Lung (tissue), 12 donors: Measurements from ENCODE around the gene NES. TPM values are rescaled to one million over a fixed set of nuclear protein-coding genes. Genes with fewer than 3 reads are reported as not detected.

Experiments
- ATAC-seq: fragments of 200-7000 bp; cut with Tn5 transposase; one replicate; pipeline ENCODE4 v1.9.1; 2020; ENCODE audit warnings: moderate number of reproducible peaks; ENCODE audit not compliant: insufficient read depth, low FRiP score
- DNase-seq, 3 donors: peaks; one replicate each; pipeline ENCODE4 v3.0.0-alpha.2; 2013 to 2017
- H3K27ac ChIP-seq, 2 donors: one replicate each; pipeline ENCODE4 v1.5.1; 2013; ENCODE audit warnings: mild to moderate bottlenecking in 2 of 2, moderate library complexity in 2 of 2, control low read depth in 1 of 2, inconsistent platforms in 1 of 2, low read depth in 1 of 2, low read length in 1 of 2
- H3K27me3 ChIP-seq, 3 donors: one replicate each; pipeline ENCODE4 v1.5.1; 2013; ENCODE audit warnings: low read length in 2 of 3; ENCODE audit not compliant: control insufficient read depth in 3 of 3, insufficient read depth in 3 of 3
- H3K36me3 ChIP-seq, 4 donors: one replicate each; pipeline ENCODE4 v1.5.1; 2013; ENCODE audit warnings: low read length in 4 of 4, mild to moderate bottlenecking in 1 of 4, moderate library complexity in 1 of 4; ENCODE audit not compliant: control insufficient read depth in 4 of 4, insufficient read depth in 4 of 4
- H3K4me1 ChIP-seq, 5 donors: one replicate each; pipeline ENCODE4 v1.5.1; 2013; ENCODE audit warnings: low read length in 5 of 5, mild to moderate bottlenecking in 2 of 5, moderate library complexity in 1 of 5; ENCODE audit not compliant: control insufficient read depth in 5 of 5, insufficient read depth in 5 of 5
- H3K4me3 ChIP-seq: one replicate; pipeline ENCODE4 v1.5.1; 2013; ENCODE audit warnings: mild to moderate bottlenecking, control low read depth, moderate library complexity
- H3K9ac ChIP-seq, 2 donors: one replicate each; pipeline ENCODE4 v1.5.1; 2013; ENCODE audit warnings: low read length in 2 of 2, control low read depth in 1 of 2; ENCODE audit not compliant: insufficient read depth in 1 of 2
- H3K9me3 ChIP-seq, 4 donors: one replicate each; pipeline ENCODE4 v1.5.1; 2013; ENCODE audit warnings: low read length in 3 of 4, mild to moderate bottlenecking in 1 of 4, moderate library complexity in 1 of 4; ENCODE audit not compliant: control insufficient read depth in 4 of 4, insufficient read depth in 3 of 4
- CTCF ChIP-seq: IDR thresholded peaks from 2 replicates; pipeline ENCODE4 v1.5.1; 2012; ENCODE audit warnings: mild to moderate bottlenecking; ENCODE audit errors: control extremely low read depth, extremely low read depth
- WGBS, 2 donors: extraction: QIAGEN DNeasy Blood & Tissue Kit; methylation state at CpG; one replicate each; pipeline ENCODE4 v1.1.7; 2013; 5-methylcytosine and 5-hydroxymethylcytosine counted together
- polyA plus RNA-seq, 2 donors: library from polyadenylated mRNA; stranded (reverse); fragments of 200-250 nt; gene quantifications; one replicate each; pipeline ENCODE4 v1.2.1, GENCODE V29; 2013
- total RNA-seq, 2 donors: library from RNA; depleted of rRNA in 1 of 2; stranded (reverse); fragments of >200 nt in 1 of 2; gene quantifications; one replicate each; pipeline ENCODE4 v1.2.1, GENCODE V29; 2014 to 2021
- donor health status: control.
- donor health status: control.
- donor health status: Bipolar disorder and iron deficiency.
- donor health status: healthy.
- donor health status: DM: yes; HTN: yes; CAD: no.

The NES gene
- total and polyA plus RNA-seq, 4 donors, result 17.6 to 57.4 (median 34.2) TPM

GRCh38 chr1:156644640-156645039 lies 32.6 kb downstream of the NES start:
- ATAC-seq, result no peak
- Histone ChIP-seq H3K4me1 (peaks cover 0 to 8% (median 0%) of the 10 kb centered on the region in 5 donors), H3K36me3 (no peaks in the 10 kb centered on the region), H3K4me3 (no peak overlapping the region), H3K27me3 (peaks cover 10 to 90% (median 65%) of the 10 kb centered on the region in 3 donors), H3K9me3 (no peaks in the 10 kb centered on the region), H3K9ac (no peak overlapping the region), H3K27ac (no peak overlapping the region)
- TF ChIP-seq CTCF, result no peak
- DNase-seq, result no peak
- whole genome bisulfite sequencing, 2 donors, result 26 to 74% methylated on average over 1 of the region's 1 CpG

GRCh38 chr1:156644146-156644545 lies 33.1 kb downstream of the NES start:
- ATAC-seq, result no peak

GRCh38 chr1:156643778-156644092 lies 33.5 kb downstream of the NES start:
- Histone ChIP-seq H3K4me1 (peaks cover 0 to 8% (median 0%) of the 10 kb centered on the region in 5 donors), H3K9me3 (no peaks in the 10 kb centered on the region), H3K4me3 (no peak overlapping the region), H3K27me3 (peaks cover 10 to 92% (median 70%) of the 10 kb centered on the region in 3 donors), H3K27ac (no peak overlapping the region), H3K36me3 (no peaks in the 10 kb centered on the region), H3K9ac (no peak overlapping the region)
- peak in 1 of 3 donors; percentile 7 for DNase-seq
- ATAC-seq, result no peak
- TF ChIP-seq CTCF, result no peak
- 19 to 52% methylated on average over 7 of the region's 7 CpGs for WGBS, 2 donors

More at GRCh38 chr1:156644146-156644545, 33.1 kb downstream of the NES start:
- no peak for TF ChIP-seq CTCF
- no peak overlapping the region for H3K9ac ChIP-seq
- peaks cover 0 to 8% (median 0%) of the 10 kb centered on the region in 5 donors for H3K4me1 ChIP-seq
- no peaks in the 10 kb centered on the region for H3K36me3 ChIP-seq
- no peak for DNase-seq
- no peak overlapping the region for H3K27ac ChIP-seq
- no peak overlapping the region for H3K4me3 ChIP-seq
- H3K27me3 ChIP-seq, result peaks cover 10 to 93% (median 67%) of the 10 kb centered on the region in 3 donors
- no peaks in the 10 kb centered on the region for H3K9me3 ChIP-seq
- WGBS, 2 donors, result 80 to 83% methylated on average over 3 of the region's 3 CpGs

- Histone ChIP-seq H3K36me3 (no peaks in the 10 kb centered on the region), H3K4me1 (peaks cover 0 to 8% (median 0%) of the 10 kb centered on the region in 5 donors), H3K9me3 (no peaks in the 10 kb centered on the region), H3K27me3 (peaks cover 15 to 91% (median 73%) of the 10 kb centered on the region in 3 donors), H3K4me3 (no peak overlapping the region), H3K9ac (no peak overlapping the region), H3K27ac (no peak overlapping the region)
- 48 to 53% methylated on average over 7 of the region's 7 CpGs for WGBS, 2 donors
- DNase-seq (peak in 1 of 3 donors; percentile 2), ATAC-seq (no peak)
- no peak for TF ChIP-seq CTCF
Measured at GRCh38 chr1:156643049-156643777, 34.0 kb downstream of the NES start.
